GM12801 (cell line): ENCODE results near the gene CENPP.

Experiments
- CTCF ChIP-seq: IDR thresholded peaks from one replicate; pipeline ENCODE4 v1.5.1; 2011; ENCODE audit warnings: control low read depth; ENCODE audit not compliant: insufficient read length; ENCODE audit errors: extremely low read depth

Gene CENPP

GRCh38 chr9:92627651-92628050, 301.9 kb downstream of the CENPP start:
- TF ChIP-seq CTCF: no peak

- TF ChIP-seq CTCF: no peak
Observed at GRCh38 chr9:92631452-92632343, 305.9 kb downstream of the CENPP start.

GRCh38 chr9:92632641-92633040, 306.9 kb downstream of the CENPP start:
- TF ChIP-seq CTCF: no peak

GRCh38 chr9:92633614-92634278, 308.0 kb downstream of the CENPP start:
- no peak for TF ChIP-seq CTCF

GRCh38 chr9:92634712-92635605, 309.2 kb downstream of the CENPP start:
- peak; percentile 64 for TF ChIP-seq CTCF

- TF ChIP-seq CTCF: no peak
Observed at GRCh38 chr9:92635760-92636159, 310.0 kb downstream of the CENPP start.

- TF ChIP-seq CTCF: no peak
Observed at GRCh38 chr9:92636627-92637026, 310.9 kb downstream of the CENPP start.
